Bone marrow (tissue), 2 donors: Measurements from ENCODE around the gene AUTS2.
A peak's percentile ranks its signal among the peaks of the same experiment; 100 is the strongest.

Experiments
- DNase-seq, 2 donors: peaks; one replicate each; lab custom pipeline; 2025; lab: John Stamatoyannopoulos, UW

Gene AUTS2

GRCh38 chr7:70659263-70659662 is 1061.0 kb downstream of the AUTS2 start:
- DNase-seq: no peak

GRCh38 chr7:70660154-70660818 is 1062.0 kb downstream of the AUTS2 start:
- no peak for DNase-seq

GRCh38 chr7:70660819-70661191 is 1062.5 kb downstream of the AUTS2 start:
- no peak for DNase-seq

- no peak for DNase-seq
These were observed 1065.4 kb downstream of the AUTS2 start for GRCh38 chr7:70663680-70664079.

- no peak for DNase-seq
These were observed 1067.7 kb downstream of the AUTS2 start for GRCh38 chr7:70665997-70666396.

GRCh38 chr7:70667406-70667805 is 1069.1 kb downstream of the AUTS2 start:
- DNase-seq: no peak

GRCh38 chr7:70668606-70669358 is 1070.5 kb downstream of the AUTS2 start:
- DNase-seq: no peak

- DNase-seq: no peak
These were observed 1071.6 kb downstream of the AUTS2 start for GRCh38 chr7:70669854-70670253.

GRCh38 chr7:70670288-70670687 is 1072.0 kb downstream of the AUTS2 start:
- no peak for DNase-seq

- no peak for DNase-seq
These were observed 1075.7 kb downstream of the AUTS2 start for GRCh38 chr7:70673778-70674570.

- no peak for DNase-seq
These were observed 1076.3 kb downstream of the AUTS2 start for GRCh38 chr7:70674571-70675010.

- no peak for DNase-seq
These were observed 1078.0 kb downstream of the AUTS2 start for GRCh38 chr7:70676243-70676642.

GRCh38 chr7:70678621-70679251 is 1080.5 kb downstream of the AUTS2 start:
- DNase-seq: no peak

GRCh38 chr7:70679661-70680060 is 1081.4 kb downstream of the AUTS2 start:
- no peak for DNase-seq

GRCh38 chr7:70680306-70680705 is 1082.0 kb downstream of the AUTS2 start:
- DNase-seq: no peak

GRCh38 chr7:70680743-70681468 is 1082.6 kb downstream of the AUTS2 start:
- no peak for DNase-seq

GRCh38 chr7:70681469-70682350 is 1083.4 kb downstream of the AUTS2 start:
- DNase-seq: no peak

- DNase-seq: no peak
These were observed 1085.9 kb downstream of the AUTS2 start for GRCh38 chr7:70684173-70684572.

GRCh38 chr7:70693321-70693685 is 1095.0 kb downstream of the AUTS2 start:
- no peak for DNase-seq

- peak in 1 of 2 donors; percentile 20 for DNase-seq
These were observed 1095.6 kb downstream of the AUTS2 start for GRCh38 chr7:70693686-70694433.
